HT-29 (cell line): Measurements from ENCODE around the gene FGD5. TPM values are rescaled to one million over a fixed set of nuclear protein-coding genes. Genes with fewer than 3 reads are reported as not detected.

Experiments used
- DNase-seq: peaks from one replicate; pipeline ENCODE4 v3.0.0-alpha.2; 2015; ENCODE audit warnings: low spot score
- total RNA-seq: library from RNA; depleted of rRNA; stranded (reverse); fragments of >200 nt; shearing (Covaris generic); gene quantifications from 2 replicates; pipeline ENCODE4 v1.2.3, GENCODE V29; 2014

The FGD5 gene
- total RNA-seq, 1 experiment from 2014 or later, result not detected

DNA sequence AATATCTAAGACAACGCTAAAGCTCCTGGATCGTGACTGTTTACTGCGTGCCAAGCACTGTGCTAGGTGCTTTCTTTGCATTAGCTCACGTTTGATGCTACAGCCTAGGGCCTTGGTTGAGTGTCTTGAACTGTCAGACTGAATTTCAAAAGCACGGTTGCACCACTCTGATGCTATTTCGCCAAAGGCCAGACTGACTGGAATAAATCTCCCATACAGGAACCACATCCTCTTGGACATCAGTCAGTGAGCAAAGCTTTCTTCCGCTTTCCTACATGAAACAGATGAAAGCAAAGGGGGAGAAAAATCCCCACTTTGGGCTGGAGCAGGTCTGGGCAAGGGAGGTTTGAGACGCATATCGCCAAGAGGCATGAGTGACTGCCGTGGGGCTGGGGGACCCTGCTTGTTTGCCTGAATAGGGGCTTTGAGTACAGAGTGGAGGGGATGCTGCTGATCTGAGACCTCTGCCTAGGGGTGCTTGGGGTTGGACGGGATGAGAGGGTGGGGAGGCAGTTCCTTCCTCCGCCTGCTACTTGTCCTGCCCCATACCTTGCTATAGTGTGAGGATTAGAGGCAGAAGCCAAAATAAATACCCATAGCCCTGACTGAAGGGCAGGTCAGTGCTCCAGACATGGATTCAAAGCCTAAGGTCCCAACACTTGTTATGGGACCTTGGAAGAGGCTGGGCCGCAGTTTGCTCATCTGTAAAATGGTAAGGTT, 5.3 kb downstream of the FGD5 start:
- DNase-seq, result no peak

DNA sequence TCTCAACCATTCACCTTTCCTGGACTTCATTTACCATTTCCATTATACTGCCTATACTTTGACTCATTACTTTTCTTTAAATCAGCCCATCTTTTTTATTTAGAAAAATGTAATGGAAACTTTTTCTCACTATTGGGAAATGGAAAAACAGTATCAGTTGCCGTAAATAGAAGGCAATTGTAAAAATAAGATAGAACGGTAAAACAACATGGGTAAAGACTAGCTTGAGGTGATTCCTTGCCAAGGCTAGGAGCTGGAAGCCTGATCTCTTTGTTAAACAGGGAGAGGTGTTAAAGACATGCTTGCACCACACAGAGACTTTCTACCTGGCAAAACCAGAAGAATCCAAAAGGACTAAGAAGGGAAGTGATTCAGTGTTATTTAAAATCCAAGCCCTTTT, 5.9 kb downstream of the FGD5 start:
- no peak for DNase-seq

GRCh38 chr3:14826069-14826468, 7.3 kb downstream of the FGD5 start:
- DNase-seq, result no peak

- no peak for DNase-seq
Measured at GRCh38 chr3:14827776-14828175, 9.0 kb downstream of the FGD5 start.

GRCh38 chr3:14829811-14830210, 11.0 kb downstream of the FGD5 start:
- no peak for DNase-seq

DNA sequence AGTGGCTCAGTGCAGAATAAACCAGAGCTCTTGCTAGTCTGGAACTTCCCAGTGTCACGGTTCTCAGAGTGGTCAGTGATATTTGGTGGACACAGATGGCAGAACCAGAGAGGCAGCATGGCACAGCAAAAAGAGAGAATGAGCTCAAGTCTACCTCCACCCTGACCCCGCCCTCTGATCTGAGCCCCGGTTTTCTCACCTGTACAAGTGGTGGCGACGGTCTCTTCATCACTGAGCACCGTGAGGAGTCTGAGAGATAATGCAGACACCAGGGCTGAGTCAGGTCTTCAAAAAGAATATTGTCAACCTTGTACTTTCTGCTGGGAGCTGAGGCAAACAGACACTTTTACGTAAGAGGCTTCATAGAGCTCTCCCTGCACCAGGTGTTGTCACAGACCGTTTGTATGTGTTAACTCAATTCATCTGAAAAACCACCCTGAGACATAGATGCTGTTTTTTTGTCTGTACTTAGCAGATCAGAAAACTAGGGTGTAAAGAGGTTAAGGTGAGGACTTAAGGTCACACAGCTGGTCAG, 13.2 kb downstream of the FGD5 start:
- no peak for DNase-seq

- DNase-seq, result no peak
Measured at GRCh38 chr3:14832975-14833722, 14.4 kb downstream of the FGD5 start.

DNA sequence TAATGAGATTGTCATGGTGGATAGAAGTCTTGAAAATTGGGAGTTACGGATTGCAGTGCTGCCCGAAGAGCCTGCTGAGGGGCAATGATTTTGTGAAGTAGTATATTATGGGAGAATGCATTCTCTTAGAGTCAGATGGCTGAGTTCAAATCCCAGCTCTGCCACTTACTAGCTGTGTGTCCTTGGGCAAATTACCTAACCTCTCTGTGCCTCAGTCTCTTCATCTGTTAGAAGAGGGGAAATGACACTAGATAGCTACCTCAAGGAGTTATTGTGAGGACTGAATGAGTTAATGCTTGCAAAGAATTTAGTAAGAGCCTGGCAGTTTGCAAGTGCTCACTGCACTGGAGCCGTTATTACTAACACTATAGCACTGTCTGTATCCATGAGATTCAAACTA, 15.4 kb downstream of the FGD5 start:
- no peak for DNase-seq

- no peak for DNase-seq
Measured at GRCh38 chr3:14834807-14835466, 16.2 kb downstream of the FGD5 start.

DNA sequence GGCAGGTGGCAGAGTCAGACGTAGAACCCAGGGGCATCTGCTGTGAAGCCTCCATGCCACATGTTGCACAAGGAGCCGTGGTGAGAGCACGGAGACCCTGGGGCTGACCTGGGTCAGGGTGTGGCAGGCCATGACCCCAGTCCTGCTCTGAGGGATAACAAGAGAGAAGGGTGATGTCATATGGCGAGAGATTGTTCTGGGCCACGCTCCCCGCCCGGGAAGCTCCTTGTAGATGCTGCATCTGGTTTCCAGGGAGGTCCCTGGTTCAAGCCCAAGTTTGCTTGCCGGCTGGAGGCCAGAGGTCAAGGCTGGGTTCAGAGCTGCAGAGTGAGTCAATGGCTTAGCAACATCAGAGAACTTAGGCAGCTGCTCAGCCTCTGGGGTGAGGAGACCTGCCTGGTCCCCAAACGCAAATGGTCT, 17.3 kb downstream of the FGD5 start:
- DNase-seq, result no peak

DNA sequence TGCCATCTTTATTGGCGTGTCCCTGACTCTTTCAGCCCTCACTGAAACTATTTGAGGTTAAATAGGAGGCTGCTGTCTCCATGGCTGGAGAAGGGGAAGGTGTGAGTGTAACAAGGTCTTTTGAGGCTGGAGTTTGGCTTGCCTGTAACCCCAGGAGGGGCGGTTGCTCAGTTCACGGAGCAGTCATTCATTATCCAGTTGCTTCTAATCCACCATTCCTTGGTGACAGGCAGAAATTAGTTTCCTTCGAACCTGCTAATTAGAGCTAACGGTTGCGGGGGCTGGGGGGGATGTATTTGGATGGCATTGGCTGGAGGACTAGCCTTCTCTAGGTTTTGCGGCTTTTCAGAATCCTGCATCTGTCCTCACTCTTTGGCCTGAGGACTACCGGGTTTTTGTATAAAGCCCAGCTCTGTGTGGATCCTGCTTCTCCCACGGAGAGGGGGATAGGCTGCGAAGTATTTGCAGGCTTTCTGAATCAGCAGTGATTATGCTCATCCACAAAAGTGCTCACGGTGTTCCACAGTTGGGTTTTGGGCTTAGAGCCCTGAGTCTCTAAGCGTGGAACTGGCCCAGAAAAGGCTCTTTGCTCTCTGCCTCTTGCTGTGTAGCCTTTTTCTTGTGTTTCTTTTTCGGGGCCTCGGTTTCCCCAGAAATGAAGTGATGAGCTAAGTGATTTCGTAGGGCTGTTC, 18.6 kb downstream of the FGD5 start:
- no peak for DNase-seq

GRCh38 chr3:14837878-14838258, 19.1 kb downstream of the FGD5 start:
- DNase-seq, result no peak

DNA sequence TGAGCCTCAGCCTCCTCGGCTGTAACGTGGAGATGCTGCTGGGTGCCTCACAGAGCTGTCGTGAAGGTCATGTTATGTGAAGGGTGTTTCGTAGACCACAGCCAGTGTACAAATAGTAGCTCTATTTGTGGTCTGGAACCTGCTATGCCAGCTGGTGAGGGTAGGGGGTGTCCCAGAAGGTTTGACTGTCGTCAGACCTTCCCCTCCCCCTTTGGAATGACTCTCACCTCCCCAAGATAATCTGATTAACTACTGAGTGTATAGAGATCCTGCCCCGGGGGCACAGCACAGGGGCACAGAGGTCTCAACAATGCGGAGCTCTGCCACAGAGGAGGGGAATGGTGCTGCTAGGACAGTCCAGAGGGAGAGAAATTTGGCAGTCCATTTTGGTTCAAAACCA, 20.5 kb downstream of the FGD5 start:
- DNase-seq, result no peak

- no peak for DNase-seq
Measured at GRCh38 chr3:14841836-14842235, 23.1 kb downstream of the FGD5 start.

DNA sequence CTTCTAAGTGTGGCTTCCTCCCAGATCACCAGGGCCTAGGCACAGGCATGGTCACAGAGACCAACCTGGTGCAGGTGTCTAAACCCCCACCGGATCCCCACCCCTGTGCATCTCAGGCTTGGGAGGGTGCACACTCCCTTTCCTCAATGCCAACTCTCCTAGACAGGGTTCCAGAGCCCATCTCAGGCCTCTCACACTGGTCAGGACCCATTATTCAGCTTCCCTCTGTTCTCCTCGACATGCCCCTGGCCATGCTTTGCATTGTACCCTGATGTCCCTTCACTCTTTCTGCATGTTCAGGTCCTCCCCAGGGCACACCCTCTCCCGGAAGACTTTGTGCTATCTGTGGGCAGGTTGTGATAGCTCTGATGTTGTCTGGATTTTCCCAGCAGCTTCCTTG, 23.5 kb downstream of the FGD5 start:
- no peak for DNase-seq

GRCh38 chr3:14843321-14843720, 24.6 kb downstream of the FGD5 start:
- DNase-seq, result no peak

GRCh38 chr3:14844386-14845170, 25.8 kb downstream of the FGD5 start:
- DNase-seq, result no peak

- no peak for DNase-seq
Measured at GRCh38 chr3:14845180-14845579, 26.4 kb downstream of the FGD5 start.

GRCh38 chr3:14845826-14846225, 27.1 kb downstream of the FGD5 start:
- DNase-seq, result no peak

GRCh38 chr3:14846226-14846880, 27.6 kb downstream of the FGD5 start:
- DNase-seq, result no peak
